Heart right ventricle (tissue), 16 donors: ENCODE results near the gene SCUBE1. TPM values are rescaled to one million over a fixed set of nuclear protein-coding genes. Genes with fewer than 3 reads are reported as not detected.

Source experiments
- ATAC-seq, 8 donors: fragments of 200-7000 bp; cut with Tn5 transposase; one replicate each; pipeline ENCODE4 v1.9.1; 2020; ENCODE audit warnings: mild to moderate bottlenecking in 8 of 8, moderate library complexity in 8 of 8, moderate number of reproducible peaks in 1 of 8
- DNase-seq, 2 donors: peaks; one replicate each; pipeline ENCODE4 v3.0.0-alpha.2; 2020
- H3K27ac ChIP-seq, 10 donors: fragments of 200-600 bp; sonication (generic) in 2 of 10; one replicate each; pipeline versions ENCODE4 v1.5.0 to v1.8.0; 2020 to 2022; ENCODE audit warnings: mild to moderate bottlenecking in 3 of 10
- H3K27me3 ChIP-seq, 7 donors: fragments of 200-600 bp; one replicate each; pipeline ENCODE4 v1.8.0; 2021 to 2022; ENCODE audit warnings: mild to moderate bottlenecking in 2 of 7
- H3K36me3 ChIP-seq, 9 donors: fragments of 200-600 bp; sonication (generic) in 1 of 9; one replicate each; pipeline versions ENCODE4 v1.5.0 to v1.8.0; 2020 to 2022; ENCODE audit warnings: mild to moderate bottlenecking in 2 of 9
- H3K4me1 ChIP-seq, 9 donors: fragments of 200-600 bp; sonication (generic) in 1 of 9; one replicate each; pipeline versions ENCODE4 v1.5.0 to v1.8.0; 2020 to 2022; ENCODE audit warnings: mild to moderate bottlenecking in 4 of 9
- H3K4me3 ChIP-seq, 10 donors: fragments of 200-600 bp; sonication (generic) in 2 of 10; one replicate each; pipeline versions ENCODE4 v1.5.0 to v1.8.0; 2020 to 2022; ENCODE audit warnings: mild to moderate bottlenecking in 7 of 10, moderate library complexity in 2 of 10
- H3K9me3 ChIP-seq, 11 donors: fragments of 200-600 bp in 10 of 11; sonication (generic) in 2 of 11; one replicate each; pipeline versions ENCODE4 v1.5.0 to v1.8.0; 2013 to 2022; ENCODE audit warnings: mild to moderate bottlenecking in 2 of 11, control low read depth in 1 of 11, moderate library complexity in 1 of 11
- CTCF ChIP-seq, 9 donors: fragments of 200-600 bp; sonication (generic) in 2 of 9; IDR thresholded peaks; one replicate each; pipeline versions ENCODE4 v1.5.0 to v1.8.0; 2021 to 2022; ENCODE audit warnings: antibody characterized with exemption in 9 of 9, mild to moderate bottlenecking in 5 of 9, moderate library complexity in 1 of 9
- WGBS, 2 donors: extraction: QIAGEN DNeasy Blood & Tissue Kit; methylation state at CpG; one replicate each; pipeline ENCODE4 v1.1.7; 2013; ENCODE audit warnings: inconsistent platforms in 1 of 2; 5-methylcytosine and 5-hydroxymethylcytosine counted together
- intact Hi-C, 10 donors: fragments of 100-400 bp; cut with DNase I; formaldehyde crosslinking; loops; one replicate each; pipeline versions ENCODE4 v1.11.1 to v1.14.2; 2022
- polyA plus RNA-seq, 2 donors: library from polyadenylated mRNA; stranded (reverse); fragments of 200-250 nt; gene quantifications; one replicate each; pipeline ENCODE4 v1.2.3, GENCODE V29; 2013
- total RNA-seq, 10 donors: library from RNA; stranded (reverse); fragmentation: NEBNext Ultra II Directional in 3 of 10; extraction: Animal tissue kit (Norgen Biotek cat#: 25700) in 3 of 10; gene quantifications; one replicate each; pipeline versions ENCODE4 v1.2.1 to v1.2.4, GENCODE V29; 2021 to 2023
- donor health status: Arrhythmogenic right ventricular cardiomyopathy.
- donor health status: ischemic (EF 13 %, LVEDD 7.1; RV severe dilation, severe dysfunction).
- donor health status: healthy with polysubstance abuse.
- donor health status: DM: no; HTN: yes; CAD: no.
- donor health status: DM: no; HTN: no; CAD: no.
- donor health status: ischemic (EF 25% LVEDD 6.9; RV normal size, moderate dysfunction).
- donor health status: ischemic (EF 25% LVEDD 5.7; RV mildly dilated, moderate dysfunction).
- donor health status: healthy.
- donor health status: DM: yes; HTN: yes; CAD: no.
- donor health status: Ischemic cardiomyopathy.
- donor health status: ischemic (EF 35%, LVEDD 5.7; RV mildly dilated, moderate dysfunction).
- donor health status: nonischemic (EF 11% LVEDD 7.7; RV severe dilation, severe dysfunction).
- donor health status: DM: yes; HTN: yes; CAD: no.
- donor health status: PGD.
- donor health status: ischemic (EF 29% LVEDD 5.4; RV normal size, mild dysfunction).
- donor health status: nonischemic (EF 23%, LVEDD 6.1; RV moderate dilation, normal function).

The SCUBE1 gene
- total and polyA plus RNA-seq, 12 donors, result 0.01 to 0.60 (median 0.13) TPM; not detected in 1

GRCh38 chr22:43199541-43199940 is 143.6 kb downstream of the SCUBE1 start:
- no peak for TF ChIP-seq CTCF (IDR thresholded peaks at IDR 0.05)
- DNase-seq (no peak), ATAC-seq (no peak)
- H3K4me1 ChIP-seq, result peaks cover 0 to 4% (median 0%) of the 10 kb centered on the region in 9 donors
- H3K27me3 ChIP-seq, result peaks cover 0 to 7% (median 0%) of the 10 kb centered on the region in 7 donors
- no peak overlapping the region for H3K27ac ChIP-seq
- H3K36me3 ChIP-seq, result no peaks in the 10 kb centered on the region
- no peaks in the 10 kb centered on the region for H3K9me3 ChIP-seq
- intact Hi-C loops, result no loop called here
- 86 to 90% methylated on average over 11 of the region's 11 CpGs for WGBS, 2 donors
- no peak overlapping the region for H3K4me3 ChIP-seq

GRCh38 chr22:43198936-43199335 is 144.2 kb downstream of the SCUBE1 start:
- Histone ChIP-seq H3K4me3 (no peak overlapping the region), H3K36me3 (no peaks in the 10 kb centered on the region), H3K4me1 (peaks cover 0 to 4% (median 0%) of the 10 kb centered on the region in 9 donors), H3K27ac (no peak overlapping the region), H3K9me3 (no peaks in the 10 kb centered on the region), H3K27me3 (peaks cover 0 to 7% (median 0%) of the 10 kb centered on the region in 7 donors)
- intact Hi-C loops, result no loop called here
- no peak for DNase-seq
- TF ChIP-seq CTCF (IDR thresholded peaks at IDR 0.05), result no peak
- no peak for ATAC-seq
- WGBS, 2 donors, result 80 to 90% methylated on average over 9 of the region's 9 CpGs

GRCh38 chr22:43198126-43198525 is 145.0 kb downstream of the SCUBE1 start:
- intact Hi-C loops, result no loop called here
- Histone ChIP-seq H3K9me3 (no peaks in the 10 kb centered on the region), H3K36me3 (no peaks in the 10 kb centered on the region), H3K27ac (no peak overlapping the region), H3K4me1 (peaks cover 0 to 4% (median 0%) of the 10 kb centered on the region in 9 donors), H3K4me3 (no peak overlapping the region), H3K27me3 (peaks cover 0 to 7% (median 0%) of the 10 kb centered on the region in 7 donors)
- TF ChIP-seq CTCF (IDR thresholded peaks at IDR 0.05), result no peak
- ATAC-seq, result peak in 1 of 8 donors; percentile 8
- 64 to 70% methylated on average over 5 of the region's 5 CpGs for WGBS, 2 donors
- no peak for DNase-seq

- 52 to 56% methylated on average over 22 of the region's 22 CpGs for whole genome bisulfite sequencing, 2 donors
- no peak for TF ChIP-seq CTCF (IDR thresholded peaks at IDR 0.05)
- Histone ChIP-seq H3K9me3 (no peaks in the 10 kb centered on the region), H3K36me3 (no peaks in the 10 kb centered on the region), H3K27ac (no peak overlapping the region), H3K4me3 (no peak overlapping the region), H3K27me3 (peaks cover 0 to 7% (median 0%) of the 10 kb centered on the region in 7 donors), H3K4me1 (peaks cover 0 to 4% (median 0%) of the 10 kb centered on the region in 9 donors)
- intact Hi-C loops, result no loop called here
- DNase-seq (no peak), ATAC-seq (peak in 6 of 8 donors; percentile 50 to 78 (median 68))
Measured at GRCh38 chr22:43197271-43197941, 145.8 kb downstream of the SCUBE1 start.
